ENCODE results near the gene GABRG3. TPM values are rescaled to one million over a fixed set of nuclear protein-coding genes. Genes with fewer than 3 reads are reported as not detected.

Gene GABRG3
- total and polyA plus RNA-seq, 2 donors (not counting 3 experiments of a cell fraction or from before 2014, with no cell fraction given), result not detected

DNA sequence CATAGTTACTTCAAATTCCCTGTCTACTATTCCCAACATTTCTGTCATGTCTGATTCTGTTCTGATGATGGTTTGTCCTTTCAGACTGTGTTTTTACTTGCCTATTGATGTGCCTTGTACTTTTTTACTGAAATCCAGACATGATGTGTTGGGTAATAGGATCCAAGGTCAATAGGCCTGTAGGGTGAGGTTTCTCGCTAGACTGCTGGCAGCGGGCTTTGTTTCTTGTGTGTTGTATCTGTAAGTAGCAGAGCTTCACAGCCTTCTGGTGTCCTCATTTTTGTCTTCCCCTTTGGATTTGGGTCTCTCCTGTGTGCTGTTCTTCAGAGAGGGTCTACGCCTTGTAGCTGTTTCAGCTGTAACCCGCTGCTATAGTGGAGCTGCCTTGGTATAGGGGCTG lies 140.3 kb downstream of the GABRG3 start:
- no peaks in the 10 kb centered on the region for H3K27me3 ChIP-seq (ENCODE audit: control insufficient read depth in 2 of 2, insufficient read depth in 2 of 2, low read length in 2 of 2)
- H3K79me2 ChIP-seq (ENCODE audit: control insufficient read depth, insufficient read depth, low read length), result no peaks in the 10 kb centered on the region
- H4K20me1 ChIP-seq (replicated peaks; ENCODE audit: control insufficient read depth, extremely low read depth, insufficient read depth, low read length), result no peaks in the 10 kb centered on the region
- intact Hi-C loops (cut with micrococcal nuclease), result no loop called here
- TF ChIP-seq POLR2A (IDR thresholded peaks at IDR 0.05; ENCODE audit: low read depth, low read length) (no peak), JUN (IDR thresholded peaks at IDR 0.05; ENCODE audit: borderline replicate concordance, insufficient read depth, insufficient read length, low read depth) (no peak), MYC (IDR thresholded peaks at IDR 0.05; ENCODE audit: low read depth, low read length) (no peak), POLR2AphosphoS5 (IDR thresholded peaks at IDR 0.05; ENCODE audit: insufficient read depth, low read depth, low read length) (no peak)
- TF ChIP-seq, protein P1, sequence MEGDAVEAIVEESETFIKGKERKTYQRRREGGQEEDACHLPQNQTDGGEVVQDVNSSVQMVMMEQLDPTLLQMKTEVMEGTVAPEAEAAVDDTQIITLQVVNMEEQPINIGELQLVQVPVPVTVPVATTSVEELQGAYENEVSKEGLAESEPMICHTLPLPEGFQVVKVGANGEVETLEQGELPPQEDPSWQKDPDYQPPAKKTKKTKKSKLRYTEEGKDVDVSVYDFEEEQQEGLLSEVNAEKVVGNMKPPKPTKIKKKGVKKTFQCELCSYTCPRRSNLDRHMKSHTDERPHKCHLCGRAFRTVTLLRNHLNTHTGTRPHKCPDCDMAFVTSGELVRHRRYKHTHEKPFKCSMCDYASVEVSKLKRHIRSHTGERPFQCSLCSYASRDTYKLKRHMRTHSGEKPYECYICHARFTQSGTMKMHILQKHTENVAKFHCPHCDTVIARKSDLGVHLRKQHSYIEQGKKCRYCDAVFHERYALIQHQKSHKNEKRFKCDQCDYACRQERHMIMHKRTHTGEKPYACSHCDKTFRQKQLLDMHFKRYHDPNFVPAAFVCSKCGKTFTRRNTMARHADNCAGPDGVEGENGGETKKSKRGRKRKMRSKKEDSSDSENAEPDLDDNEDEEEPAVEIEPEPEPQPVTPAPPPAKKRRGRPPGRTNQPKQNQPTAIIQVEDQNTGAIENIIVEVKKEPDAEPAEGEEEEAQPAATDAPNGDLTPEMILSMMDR (IDR thresholded peaks at IDR 0.05; ENCODE audit: extremely low read depth in 1 of 2, insufficient read depth in 1 of 2, low read depth in 1 of 2, low read length in 2 of 2), result no peak
- H3K4me1 ChIP-seq (ENCODE audit: control insufficient read depth, extremely low read depth, insufficient read depth, low read length), result no peaks in the 10 kb centered on the region
- no peak overlapping the region for H3K27ac ChIP-seq (ENCODE audit: insufficient read depth, low read depth, low read length)
- DNase-seq (ENCODE audit: low read depth, low spot score), result no peak
- no peaks in the 10 kb centered on the region for H3K36me3 ChIP-seq (ENCODE audit: control insufficient read depth in 2 of 2, extremely low read depth in 1 of 2, insufficient read depth in 2 of 2, low read length in 2 of 2)
- CTCF ChIA-PET, result no interaction called here
- BruUV-seq (replicated peaks), result no TSS peak
- POLR2A ChIA-PET, result no interaction called here
- FAIRE-seq, result no peak
- H3K4me3 ChIP-seq (replicated peaks in 1 of 3; ENCODE audit: insufficient read depth in 1 of 3, low read depth in 1 of 3, low read length in 3 of 3), result no peak overlapping the region
- H3K4me2 ChIP-seq (ENCODE audit: insufficient read depth, low read length), result no peak overlapping the region
- H3K9me1 ChIP-seq (replicated peaks; ENCODE audit: control insufficient read depth, extremely low read depth, insufficient read depth, low read length), result no peaks in the 10 kb centered on the region
- H2AFZ ChIP-seq (ENCODE audit: low read depth, low read length), result no peak overlapping the region
- peaks cover 4% of the 10 kb centered on the region for H3K9me3 ChIP-seq (replicated peaks; ENCODE audit: control insufficient read depth, insufficient read depth, low read length)
- dilution Hi-C loops (cut with MboI; ENCODE audit: extremely low pct_ligation_motif_present, low sequenced_read_pairs), result no loop called here
- no peak overlapping the region for H3K9ac ChIP-seq (replicated peaks; ENCODE audit: extremely low read depth, insufficient read depth, low read length)

DNA sequence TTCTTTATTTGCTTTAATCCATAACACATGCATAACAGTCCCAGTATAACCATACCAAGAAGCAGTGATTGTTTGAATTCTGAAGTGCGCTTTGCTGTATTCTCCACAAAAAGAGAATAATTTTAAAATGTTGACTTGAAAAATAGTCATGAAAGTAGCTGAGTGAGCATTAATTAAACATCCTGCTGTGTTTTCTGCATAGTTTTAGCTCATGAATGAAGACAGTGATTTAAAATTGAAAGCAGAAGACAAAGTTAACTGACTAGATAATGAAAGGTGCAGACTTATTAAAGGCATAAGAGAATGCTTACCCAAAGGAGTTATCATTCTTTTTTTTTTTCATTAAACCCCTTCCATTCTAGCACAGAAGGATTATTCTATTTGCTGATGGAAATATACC lies 143.5 kb downstream of the GABRG3 start:
- H3K36me3 ChIP-seq (ENCODE audit: control insufficient read depth in 2 of 2, extremely low read depth in 1 of 2, insufficient read depth in 2 of 2, low read length in 2 of 2), result no peaks in the 10 kb centered on the region
- H3K9me3 ChIP-seq (replicated peaks; ENCODE audit: control insufficient read depth, insufficient read depth, low read length), result peaks cover 4% of the 10 kb centered on the region
- no TSS peak for BruUV-seq (replicated peaks)
- no peak overlapping the region for H3K4me3 ChIP-seq (replicated peaks in 1 of 3; ENCODE audit: insufficient read depth in 1 of 3, low read depth in 1 of 3, low read length in 3 of 3)
- no peak overlapping the region for H3K4me2 ChIP-seq (ENCODE audit: insufficient read depth, low read length)
- intact Hi-C loops (cut with micrococcal nuclease), result no loop called here
- ChIA-PET CTCF (no interaction called here), POLR2A (no interaction called here)
- FAIRE-seq (no peak), DNase-seq (ENCODE audit: low read depth, low spot score) (no peak)
- no peaks in the 10 kb centered on the region for H3K4me1 ChIP-seq (ENCODE audit: control insufficient read depth, extremely low read depth, insufficient read depth, low read length)
- TF ChIP-seq POLR2AphosphoS5 (IDR thresholded peaks at IDR 0.05; ENCODE audit: insufficient read depth, low read depth, low read length), result no peak
- TF ChIP-seq, protein P2, sequence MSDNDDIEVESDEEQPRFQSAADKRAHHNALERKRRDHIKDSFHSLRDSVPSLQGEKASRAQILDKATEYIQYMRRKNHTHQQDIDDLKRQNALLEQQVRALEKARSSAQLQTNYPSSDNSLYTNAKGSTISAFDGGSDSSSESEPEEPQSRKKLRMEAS (IDR thresholded peaks at IDR 0.05; ENCODE audit: insufficient read depth, insufficient read length), result no peak
- no peak for TF ChIP-seq EZH2 (IDR thresholded peaks at IDR 0.05; ENCODE audit: borderline replicate concordance, low read depth, low read length, severe bottlenecking)
- TF ChIP-seq FOS (IDR thresholded peaks at IDR 0.05; ENCODE audit: borderline replicate concordance, insufficient read depth, low read length), result no peak
- TF ChIP-seq, protein P1 (IDR thresholded peaks at IDR 0.05; ENCODE audit: extremely low read depth in 1 of 2, insufficient read depth in 1 of 2, low read depth in 1 of 2, low read length in 2 of 2), result no peak
- H3K27ac ChIP-seq (ENCODE audit: insufficient read depth, low read depth, low read length), result no peak overlapping the region
- H4K20me1 ChIP-seq (replicated peaks; ENCODE audit: control insufficient read depth, extremely low read depth, insufficient read depth, low read length), result no peaks in the 10 kb centered on the region
- no peak overlapping the region for H3K9ac ChIP-seq (replicated peaks; ENCODE audit: extremely low read depth, insufficient read depth, low read length)
- H3K27me3 ChIP-seq (ENCODE audit: control insufficient read depth in 2 of 2, insufficient read depth in 2 of 2, low read length in 2 of 2), result no peaks in the 10 kb centered on the region
- H3K79me2 ChIP-seq (ENCODE audit: control insufficient read depth, insufficient read depth, low read length), result no peaks in the 10 kb centered on the region
- no peak overlapping the region for H2AFZ ChIP-seq (ENCODE audit: low read depth, low read length)
- H3K9me1 ChIP-seq (replicated peaks; ENCODE audit: control insufficient read depth, extremely low read depth, insufficient read depth, low read length), result no peaks in the 10 kb centered on the region
- dilution Hi-C loops (cut with MboI; ENCODE audit: extremely low pct_ligation_motif_present, low sequenced_read_pairs), result no loop called here

Measured in endothelial cell of umbilical vein (primary cell).